Measurements from ENCODE around the gene ZFHX3. TPM values are rescaled to one million over a fixed set of nuclear protein-coding genes. Genes with fewer than 3 reads are reported as not detected.

Gene ZFHX3
- total and polyA plus RNA-seq, 11 donors = 3.8 to 21.6 (median 13.6) TPM

- 93 to 95% (median 94%) methylated on average over 6 of the region's 6 CpGs for WGBS, 4 donors
- Histone ChIP-seq H3K4me1 (peaks cover 0 to 22% (median 6%) of the 10 kb centered on the region in 12 donors), H3K36me3 (no peaks in the 10 kb centered on the region), H3K27me3 (no peaks in the 10 kb centered on the region), H3K9me3 (no peaks in the 10 kb centered on the region), H3K27ac (no peak overlapping the region), H3K4me3 (no peak overlapping the region)
- intact Hi-C loops (cut with DNase I) = no loop called here
- ATAC-seq (no peak), DNase-seq (no peak)
- TF ChIP-seq POLR2A (IDR thresholded peaks at IDR 0.05) = no peak
- TF ChIP-seq, protein P1, sequence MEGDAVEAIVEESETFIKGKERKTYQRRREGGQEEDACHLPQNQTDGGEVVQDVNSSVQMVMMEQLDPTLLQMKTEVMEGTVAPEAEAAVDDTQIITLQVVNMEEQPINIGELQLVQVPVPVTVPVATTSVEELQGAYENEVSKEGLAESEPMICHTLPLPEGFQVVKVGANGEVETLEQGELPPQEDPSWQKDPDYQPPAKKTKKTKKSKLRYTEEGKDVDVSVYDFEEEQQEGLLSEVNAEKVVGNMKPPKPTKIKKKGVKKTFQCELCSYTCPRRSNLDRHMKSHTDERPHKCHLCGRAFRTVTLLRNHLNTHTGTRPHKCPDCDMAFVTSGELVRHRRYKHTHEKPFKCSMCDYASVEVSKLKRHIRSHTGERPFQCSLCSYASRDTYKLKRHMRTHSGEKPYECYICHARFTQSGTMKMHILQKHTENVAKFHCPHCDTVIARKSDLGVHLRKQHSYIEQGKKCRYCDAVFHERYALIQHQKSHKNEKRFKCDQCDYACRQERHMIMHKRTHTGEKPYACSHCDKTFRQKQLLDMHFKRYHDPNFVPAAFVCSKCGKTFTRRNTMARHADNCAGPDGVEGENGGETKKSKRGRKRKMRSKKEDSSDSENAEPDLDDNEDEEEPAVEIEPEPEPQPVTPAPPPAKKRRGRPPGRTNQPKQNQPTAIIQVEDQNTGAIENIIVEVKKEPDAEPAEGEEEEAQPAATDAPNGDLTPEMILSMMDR (IDR thresholded peaks at IDR 0.05) = no peak
These were observed 47.4 kb upstream of the ZFHX3 start for GRCh38 chr16:73095142-73095820.

- intact Hi-C loops (cut with DNase I) = no loop called here
- Histone ChIP-seq H3K27ac (peak overlapping the region in 4 of 12 donors; percentile 16 to 81 (median 58)), H3K36me3 (no peaks in the 10 kb centered on the region), H3K4me1 (peaks cover 0 to 22% (median 6%) of the 10 kb centered on the region in 12 donors), H3K27me3 (no peaks in the 10 kb centered on the region), H3K4me3 (no peak overlapping the region), H3K9me3 (no peaks in the 10 kb centered on the region)
- TF ChIP-seq, protein P1 (IDR thresholded peaks at IDR 0.05) = no peak
- no peak for TF ChIP-seq POLR2A (IDR thresholded peaks at IDR 0.05)
- WGBS, 4 donors = 90 to 95% (median 93%) methylated on average over 6 of the region's 6 CpGs
- no peak for ATAC-seq
- no peak for DNase-seq
These were observed 46.4 kb upstream of the ZFHX3 start for GRCh38 chr16:73094371-73094770.

- Histone ChIP-seq H3K27ac (peak overlapping the region in 6 of 12 donors; percentile 23 to 81 (median 45)), H3K4me1 (peaks cover 0 to 22% (median 6%) of the 10 kb centered on the region in 12 donors), H3K4me3 (peak overlapping the region in 1 of 12 donors; percentile 34), H3K36me3 (no peaks in the 10 kb centered on the region), H3K27me3 (no peaks in the 10 kb centered on the region), H3K9me3 (no peaks in the 10 kb centered on the region)
- TF ChIP-seq POLR2A (IDR thresholded peaks at IDR 0.05) = no peak
- TF ChIP-seq, protein P1 (IDR thresholded peaks at IDR 0.05) = no peak
- intact Hi-C loops (cut with DNase I) = no loop called here
- ATAC-seq (peak; percentile 54 to 77 (median 62)), DNase-seq (peak in 4 of 5 donors; percentile 35 to 69 (median 47))
- WGBS, 4 donors = 58 to 61% (median 58%) methylated on average over 32 of the region's 32 CpGs
These were observed 45.5 kb upstream of the ZFHX3 start for GRCh38 chr16:73093146-73094144.

All from heart left ventricle (tissue), 16 donors.